Upper lobe of right lung (tissue), 1 donor: ENCODE measurements around the gene FMNL2. TPM values are rescaled to one million over a fixed set of nuclear protein-coding genes. Genes with fewer than 3 reads are reported as not detected.

ENCODE experiments used
- ATAC-seq: fragments of 200-7000 bp; cut with Tn5 transposase; one replicate; pipeline ENCODE4 v1.9.1; 2020; ENCODE audit warnings: mild to moderate bottlenecking, moderate library complexity
- DNase-seq: peaks from one replicate; pipeline ENCODE4 v3.0.0-alpha.2; 2020
- H3K27ac ChIP-seq: fragments of 200-600 bp; one replicate; pipeline ENCODE4 v1.8.0; 2022
- H3K27me3 ChIP-seq: fragments of 200-600 bp; one replicate; pipeline ENCODE4 v1.8.0; 2022; ENCODE audit warnings: mild to moderate bottlenecking
- H3K36me3 ChIP-seq: fragments of 200-600 bp; one replicate; pipeline ENCODE4 v1.8.0; 2022
- H3K4me1 ChIP-seq: fragments of 200-600 bp; one replicate; pipeline ENCODE4 v1.8.0; 2022
- H3K4me3 ChIP-seq: fragments of 200-600 bp; one replicate; pipeline ENCODE4 v1.8.0; 2022; ENCODE audit warnings: mild to moderate bottlenecking
- H3K9me3 ChIP-seq: fragments of 200-600 bp; one replicate; pipeline ENCODE4 v1.8.0; 2022
- CTCF ChIP-seq: fragments of 200-600 bp; IDR thresholded peaks from one replicate; pipeline ENCODE4 v1.8.0; 2022; ENCODE audit warnings: antibody characterized with exemption
- intact Hi-C: fragments of 100-400 bp; cut with DNase I; formaldehyde crosslinking; loops from one replicate; pipeline ENCODE4 v1.11.0; 2022
- total RNA-seq: library from RNA; stranded (reverse); fragmentation: NEBNext Ultra II Directional; extraction: Animal tissue kit (Norgen Biotek cat#: 25700); gene quantifications from one replicate; pipeline ENCODE4 v1.2.1, GENCODE V29; 2021
- donor health status: DM: no; HTN: yes; CAD: no; lungs with severe emphysema.

FMNL2 gene
- total RNA-seq, 1 donor from 2014 or later, result 69.5 TPM

GRCh38 chr2:152466980-152467676 lies 132.2 kb downstream of the FMNL2 start:
- DNase-seq (no peak), ATAC-seq (peak; percentile 86)
- H3K4me1 ChIP-seq, result peaks cover 51% of the 10 kb centered on the region
- no peaks in the 10 kb centered on the region for H3K36me3 ChIP-seq
- no peak for TF ChIP-seq CTCF
- H3K9me3 ChIP-seq, result no peaks in the 10 kb centered on the region
- H3K27ac ChIP-seq, result peak overlapping the region; percentile 65
- H3K27me3 ChIP-seq, result no peaks in the 10 kb centered on the region
- intact Hi-C loops, result no loop called here
- H3K4me3 ChIP-seq, result no peak overlapping the region

DNA sequence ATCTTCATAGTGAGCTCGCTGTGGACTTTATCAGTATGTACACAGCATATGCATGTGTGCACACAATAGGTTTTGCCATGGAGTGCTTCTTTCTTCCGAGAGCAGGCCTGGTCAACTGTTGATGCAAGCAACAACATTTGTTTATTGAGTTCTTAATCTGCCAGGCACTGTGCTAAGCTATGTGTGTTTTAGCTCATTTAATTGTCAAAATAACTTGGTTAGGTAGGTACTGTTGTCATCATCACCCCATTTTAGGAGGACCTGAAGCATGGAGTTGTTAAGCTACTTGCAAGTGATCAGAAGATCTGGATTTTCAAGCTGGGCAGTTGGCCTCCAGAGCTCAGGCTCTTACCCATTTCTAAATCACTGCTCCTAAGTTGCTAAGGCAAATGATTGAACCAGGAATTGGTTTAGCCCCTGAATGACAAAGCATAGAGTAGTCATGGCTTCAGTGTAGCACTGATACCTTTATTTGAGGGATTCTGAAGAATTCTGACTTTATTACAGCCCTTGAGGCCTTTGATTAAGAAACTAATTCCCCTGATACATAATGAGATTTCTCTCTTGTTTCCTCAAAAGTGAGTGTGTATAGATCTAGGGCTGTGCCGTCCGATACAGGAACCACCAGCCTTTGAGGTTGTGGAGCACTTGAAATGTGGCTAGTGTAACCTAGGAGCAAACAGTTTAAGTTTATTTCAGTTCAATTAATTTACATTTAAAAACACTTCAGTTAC lies 132.9 kb downstream of the FMNL2 start:
- ATAC-seq, result peak; percentile 33

DNA sequence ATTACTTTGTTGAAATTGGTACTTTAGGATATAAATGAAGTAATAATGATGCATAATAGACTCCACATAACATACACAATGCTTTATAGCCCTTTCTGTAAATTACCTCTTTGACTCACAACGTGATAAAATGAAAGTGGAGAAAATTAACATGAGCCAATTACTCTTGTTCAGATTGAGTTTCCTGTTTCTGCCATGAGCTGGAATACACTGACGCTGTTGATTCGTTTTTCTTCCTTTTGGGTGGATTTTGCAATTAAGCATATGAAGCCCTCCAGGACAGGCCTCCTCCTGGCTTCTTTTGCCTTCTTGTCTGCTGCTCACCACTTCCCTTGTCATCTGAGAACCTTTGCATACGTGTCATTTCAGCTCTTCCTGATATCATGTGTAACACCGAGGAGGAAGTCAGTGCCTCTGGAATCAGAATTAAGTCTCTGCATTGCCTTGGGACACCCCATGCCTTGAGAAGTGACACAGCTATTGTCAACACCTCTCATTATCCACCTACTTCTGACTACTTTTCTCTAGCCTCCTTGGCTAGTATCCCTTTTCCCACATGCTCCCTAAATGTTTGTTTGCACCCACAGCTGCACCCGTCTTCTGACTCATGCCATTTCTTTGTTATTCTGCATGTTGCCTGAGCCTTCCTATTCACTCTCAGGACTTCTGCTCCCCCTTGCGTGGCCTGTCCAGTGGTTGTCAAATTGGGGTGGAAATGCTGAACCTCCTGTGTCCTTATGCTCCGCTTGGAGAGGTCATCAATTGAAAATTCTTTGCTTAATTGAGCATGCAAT lies 134.1 kb downstream of the FMNL2 start:
- no peaks in the 10 kb centered on the region for H3K36me3 ChIP-seq
- ATAC-seq (peak; percentile 63), DNase-seq (no peak)
- no peaks in the 10 kb centered on the region for H3K27me3 ChIP-seq
- no peak for TF ChIP-seq CTCF
- no peaks in the 10 kb centered on the region for H3K9me3 ChIP-seq
- H3K27ac ChIP-seq, result peak overlapping the region; percentile 37
- intact Hi-C loops, result no loop called here
- peaks cover 61% of the 10 kb centered on the region for H3K4me1 ChIP-seq
- H3K4me3 ChIP-seq, result no peak overlapping the region

More for the DNA sequence above, 132.9 kb downstream of the FMNL2 start:
- H3K27ac ChIP-seq, result peak overlapping the region; percentile 65
- no peaks in the 10 kb centered on the region for H3K36me3 ChIP-seq
- intact Hi-C loops, result no loop called here
- no peak overlapping the region for H3K4me3 ChIP-seq
- peaks cover 57% of the 10 kb centered on the region for H3K4me1 ChIP-seq
- H3K27me3 ChIP-seq, result no peaks in the 10 kb centered on the region
- H3K9me3 ChIP-seq, result no peaks in the 10 kb centered on the region
- DNase-seq, result no peak
- TF ChIP-seq CTCF, result no peak

- no peak overlapping the region for H3K4me3 ChIP-seq
- no peaks in the 10 kb centered on the region for H3K27me3 ChIP-seq
- intact Hi-C loops, result no loop called here
- H3K27ac ChIP-seq, result no peak overlapping the region
- peaks cover 45% of the 10 kb centered on the region for H3K4me1 ChIP-seq
- no peak for TF ChIP-seq CTCF
- no peaks in the 10 kb centered on the region for H3K9me3 ChIP-seq
- ATAC-seq, result no peak
- no peak for DNase-seq
- no peaks in the 10 kb centered on the region for H3K36me3 ChIP-seq
Observed at GRCh38 chr2:152470861-152471854, 136.2 kb downstream of the FMNL2 start.

GRCh38 chr2:152472481-152472887 lies 137.5 kb downstream of the FMNL2 start:
- no peak for ATAC-seq
- Histone ChIP-seq H3K4me3 (no peak overlapping the region), H3K4me1 (peaks cover 32% of the 10 kb centered on the region), H3K36me3 (no peaks in the 10 kb centered on the region), H3K27ac (peak overlapping the region; percentile 20), H3K27me3 (no peaks in the 10 kb centered on the region), H3K9me3 (no peaks in the 10 kb centered on the region)
- intact Hi-C loops, result no loop called here
- TF ChIP-seq CTCF, result no peak
- no peak for DNase-seq
